Stimulated activated CD4-positive, alpha-beta T cell treated with anti-CD3 and anti-CD28 coated beads, Interleukin-1b, Interleukin-23, amount 100 ng/mL, for 4 hours (primary cell): ENCODE measurements around the gene HDGFL3.
A peak's percentile ranks its signal among the peaks of the same experiment; 100 is the strongest.
"Not testable (repeated sequence)": the region's sequence is repeated elsewhere in the genome, so short reads cannot be mapped to it uniquely, and the experiment has no call there.

Experiments
- DNase-seq, 2 donors: peaks; one replicate each; pipeline ENCODE4 v3.0.0-alpha.2; 2020; ENCODE audit warnings: low read depth in 2 of 2

HDGFL3 gene

GRCh38 chr15:83207660-83208366 lies at the start of gene HDGFL3:
HDGFL3 (minus strand) TSS chr15:83207823; CDS start chr15:83207414, 409 bp downstream.
- peak in 1 of 2 donors; percentile 14 for DNase-seq

GRCh38 chr15:83250781-83251180 lies 43.2 kb upstream of the HDGFL3 start:
- no peak for DNase-seq

GRCh38 chr15:83249030-83249343 lies 41.4 kb upstream of the HDGFL3 start:
- DNase-seq = no peak

GRCh38 chr15:83248151-83249029 lies 40.8 kb upstream of the HDGFL3 start:
- DNase-seq = peak in 1 of 2 donors; percentile 23

- DNase-seq = no peak
Measured at GRCh38 chr15:83243634-83244033, 36.0 kb upstream of the HDGFL3 start.

GRCh38 chr15:83230242-83230641 lies 22.6 kb upstream of the HDGFL3 start:
- no peak for DNase-seq

- DNase-seq = no peak
Measured at GRCh38 chr15:83225449-83225848, 17.8 kb upstream of the HDGFL3 start.

- DNase-seq = not testable (repeated sequence)
Measured at GRCh38 chr15:83221781-83222180, 14.2 kb upstream of the HDGFL3 start.

- no peak for DNase-seq
Measured at GRCh38 chr15:83219026-83219425, 11.4 kb upstream of the HDGFL3 start.

GRCh38 chr15:83215306-83215705 lies 7.7 kb upstream of the HDGFL3 start:
- DNase-seq = no peak

- DNase-seq = no peak
Measured at GRCh38 chr15:83210619-83211018, 3.0 kb upstream of the HDGFL3 start.

- no peak for DNase-seq
Measured at GRCh38 chr15:83209333-83209732, 1.7 kb upstream of the HDGFL3 start.

GRCh38 chr15:83208367-83208661 lies 691 bp upstream of the HDGFL3 start:
- no peak for DNase-seq

- DNase-seq = no peak
Measured at GRCh38 chr15:83207009-83207659, 489 bp downstream of the HDGFL3 start.

GRCh38 chr15:83206526-83207008 lies 1.1 kb downstream of the HDGFL3 start:
- no peak for DNase-seq

GRCh38 chr15:83205725-83206324 lies 1.8 kb downstream of the HDGFL3 start:
- no peak for DNase-seq

- no peak for DNase-seq
Measured at GRCh38 chr15:83204697-83205096, 2.9 kb downstream of the HDGFL3 start.

GRCh38 chr15:83203543-83203942 lies 4.1 kb downstream of the HDGFL3 start:
- no peak for DNase-seq

- no peak for DNase-seq
Measured at GRCh38 chr15:83200589-83200988, 7.0 kb downstream of the HDGFL3 start.

- no peak for DNase-seq
Measured at GRCh38 chr15:83200162-83200561, 7.5 kb downstream of the HDGFL3 start.

GRCh38 chr15:83199288-83199687 lies 8.3 kb downstream of the HDGFL3 start:
- DNase-seq = no peak

GRCh38 chr15:83198476-83198875 lies 9.1 kb downstream of the HDGFL3 start:
- DNase-seq = no peak
